HCT116 (cell line): ENCODE data around the gene NEMP1. TPM values are rescaled to one million over a fixed set of nuclear protein-coding genes. Genes with fewer than 3 reads are reported as not detected.

Experiments
- ATAC-seq: fragments of 200-7000 bp; cut with Tn5 transposase; 2 replicates; pipeline ENCODE4 v1.9.1; 2020; ENCODE audit warnings: mild to moderate bottlenecking, moderate library complexity
- BruUV-seq: library from RNA; stranded (reverse); fragments of 400-500 nt; replicated peaks from 2 replicates; lab custom pipeline; 2021; lab: Mats Ljungman, UMichigan
- CTCF ChIA-PET: fragments of 300-600 bp; sonication (Branson Sonifier 250); formaldehyde crosslinking; loops from one replicate; lab custom pipeline; 2021; ENCODE audit warnings: antibody characterized with exemption; lab: Charles Lee
- POLR2A ChIA-PET: fragments of 300-600, 350-600 bp; sonication (Branson Sonifier 250); formaldehyde crosslinking; loops from one replicate; lab custom pipeline; 2021; ENCODE audit warnings: antibody characterized with exemption; lab: Charles Lee
- RAD21 ChIA-PET, 2 experiments: fragments of 300-600 bp; sonication (Branson Sonifier 250); formaldehyde crosslinking; loops; one replicate each; lab custom pipeline; 2023; ENCODE audit warnings: low total read pairs in 2 of 2; ENCODE audit not compliant: uncharacterized antibody in 2 of 2, unreplicated experiment in 2 of 2, low non-redundant PET in 1 of 2; lab: Charles Lee
- DNase-seq: peaks from one replicate; pipeline ENCODE4 v3.0.0-alpha.2; 2010; ENCODE audit warnings: low read depth, low spot score
- H2AFZ ChIP-seq: fragments of 200-600 bp; shearing (Covaris generic), sonication (generic); 2 replicates; pipeline ENCODE4 v1.6.1; 2017; ENCODE audit warnings: low read depth, mixed run types, mixed read lengths, antibody characterized with exemption, low read length; ENCODE audit not compliant: poor library complexity, severe bottlenecking
- H3K27ac ChIP-seq: 2 replicates; pipeline ENCODE4 v1.5.1; 2012; ENCODE audit warnings: low read depth, low read length
- H3K27me3 ChIP-seq: fragments of 200-600 bp; sonication (generic); 2 replicates; pipeline ENCODE4 v1.6.1; 2016; ENCODE audit warnings: mixed run types, low read length, mixed read lengths; ENCODE audit not compliant: insufficient read depth
- H3K36me3 ChIP-seq, 2 experiments: fragments of 200-500 bp in 1 of 2; fragments of 200-600 bp in 1 of 2; sonication (Bioruptor generic) in 1 of 2; sonication (generic) in 1 of 2; 2 replicates each; pipeline versions ENCODE4 v1.5.1 to v1.6.1; 2014 to 2016; ENCODE audit warnings: low read length in 2 of 2, inconsistent platforms in 1 of 2, mixed read lengths in 1 of 2, mixed run types in 1 of 2; ENCODE audit not compliant: insufficient read depth in 2 of 2, control insufficient read depth in 1 of 2
- H3K4me1 ChIP-seq, 2 experiments: fragments of 200-600 bp in 1 of 2; sonication (generic) in 1 of 2; 2 replicates each; pipeline versions ENCODE4 v1.5.1 to v1.6.1; 2012 to 2017; ENCODE audit warnings: low read length in 2 of 2, inconsistent platforms in 1 of 2, mild to moderate bottlenecking in 1 of 2, mixed read lengths in 1 of 2, mixed run types in 1 of 2, moderate library complexity in 1 of 2; ENCODE audit not compliant: insufficient read depth in 2 of 2, control insufficient read depth in 1 of 2
- H3K4me2 ChIP-seq: fragments of 200-600 bp; sonication (generic); 2 replicates; pipeline ENCODE4 v1.6.1; 2017; ENCODE audit warnings: mixed run types, low read length, mixed read lengths
- H3K4me3 ChIP-seq, 2 experiments: fragments of 200-600 bp in 1 of 2; sonication (generic) in 1 of 2; replicated peaks in 1 of 2; 2 replicates each; pipeline ENCODE4 v1.5.1; 2011 to 2016; ENCODE audit warnings: low read length in 2 of 2, control low read depth in 1 of 2, low read depth in 1 of 2, mild to moderate bottlenecking in 1 of 2, mixed read lengths in 1 of 2, mixed run types in 1 of 2
- H3K79me2 ChIP-seq: fragments of 200-600 bp; sonication (generic); 2 replicates; pipeline ENCODE4 v1.6.1; 2017; ENCODE audit warnings: mild to moderate bottlenecking, mixed run types, low read length, moderate library complexity, mixed read lengths; ENCODE audit not compliant: insufficient read depth
- H3K9ac ChIP-seq: fragments of 200-600 bp; sonication (generic); 2 replicates; pipeline ENCODE4 v1.6.1; 2016; ENCODE audit warnings: low read length, mixed read lengths
- H3K9me2 ChIP-seq: fragments of 200-600 bp; sonication (generic), shearing (Covaris generic); 2 replicates; pipeline ENCODE4 v1.6.1; 2017; ENCODE audit warnings: mixed run types, mild to moderate bottlenecking, moderate library complexity; ENCODE audit not compliant: insufficient read depth
- H3K9me3 ChIP-seq, 2 experiments: fragments of 200-500 bp in 1 of 2; fragments of 200-600 bp in 1 of 2; sonication (Bioruptor generic) in 1 of 2; sonication (generic) in 1 of 2; 2 replicates each; pipeline ENCODE4 v1.6.1; 2014 to 2017; ENCODE audit warnings: low read length in 2 of 2, mixed read lengths in 2 of 2, inconsistent platforms in 1 of 2, low read depth in 1 of 2, mild to moderate bottlenecking in 1 of 2, mixed run types in 1 of 2, moderate library complexity in 1 of 2; ENCODE audit not compliant: control insufficient read depth in 1 of 2, insufficient read depth in 1 of 2
- H4K20me1 ChIP-seq: fragments of 200-600 bp; sonication (generic), shearing (Covaris generic); 2 replicates; pipeline ENCODE4 v1.6.1; 2017; ENCODE audit warnings: mixed run types, mild to moderate bottlenecking, moderate library complexity; ENCODE audit not compliant: insufficient read depth
- CEBPB ChIP-seq: IDR thresholded peaks from 2 replicates; pipeline ENCODE4 v1.6.1; 2012; ENCODE audit warnings: low read depth
- ELF1 ChIP-seq: IDR thresholded peaks from 2 replicates; pipeline ENCODE4 v1.6.1; 2012; ENCODE audit warnings: low read depth, borderline replicate concordance
- EZH2 ChIP-seq: fragments of 200-600 bp; sonication (generic); IDR thresholded peaks from 2 replicates; pipeline ENCODE4 v1.6.1; 2017; ENCODE audit warnings: antibody characterized with exemption, mixed run types
- EZH2phosphoT487 ChIP-seq: fragments of 200-600 bp; IDR thresholded peaks from 2 replicates; pipeline ENCODE4 v1.6.1; 2018; ENCODE audit warnings: antibody characterized with exemption, borderline replicate concordance
- FOSL1 ChIP-seq: IDR thresholded peaks from 2 replicates; pipeline ENCODE4 v1.6.1; 2012; ENCODE audit warnings: low read depth
- JUND ChIP-seq: IDR thresholded peaks from 2 replicates; pipeline ENCODE4 v1.6.1; 2012
- POLR2A ChIP-seq: IDR thresholded peaks from 2 replicates; pipeline ENCODE4 v1.7.0; 2011; ENCODE audit warnings: borderline replicate concordance; ENCODE audit not compliant: insufficient read depth, insufficient read length; ENCODE audit errors: extremely low read depth
- POLR2AphosphoS5 ChIP-seq: IDR thresholded peaks from 2 replicates; pipeline ENCODE4 v1.6.1; 2011; ENCODE audit warnings: mild to moderate bottlenecking, low read depth, low read length, moderate library complexity
- RAD21 ChIP-seq: IDR thresholded peaks from 2 replicates; pipeline ENCODE4 v1.6.1; 2012; ENCODE audit warnings: low read depth, mild to moderate bottlenecking
- SP1 ChIP-seq: IDR thresholded peaks from 2 replicates; pipeline ENCODE4 v1.6.1; 2012; ENCODE audit warnings: low read depth
- SRF ChIP-seq: IDR thresholded peaks from 2 replicates; pipeline ENCODE4 v1.6.1; 2012; ENCODE audit warnings: low read depth
- YY1 ChIP-seq: IDR thresholded peaks from 2 replicates; pipeline ENCODE4 v1.6.1; 2011; ENCODE audit warnings: low read length, low read depth, moderate library complexity, mild to moderate bottlenecking; ENCODE audit not compliant: insufficient replicate concordance; ENCODE audit errors: extremely low read depth
- ZFX ChIP-seq: fragments of 450-650 bp; IDR thresholded peaks from 2 replicates; pipeline ENCODE4 v1.6.1; 2017
- ZNF274 ChIP-seq: fragments of 200-500 bp; sonication (Bioruptor generic); IDR thresholded peaks from 2 replicates; pipeline ENCODE4 v1.6.1; 2014; ENCODE audit warnings: mild to moderate bottlenecking, low read depth, low read length, inconsistent platforms
- intact Hi-C: fragments of 100-400 bp; cut with micrococcal nuclease; formaldehyde crosslinking; loops from 2 replicates; pipeline ENCODE4 v1.10.0; 2022
- total RNA-seq: library from RNA; stranded (reverse); gene quantifications from one replicate; pipeline ENCODE4 v1.2.1, GENCODE V29; 2021; ENCODE audit not compliant: unreplicated experiment
- TF ChIP-seq, protein P1 (sequence below), 3 experiments: fragments of 200-600 bp in 1 of 3; sonication (generic) in 1 of 3; IDR thresholded peaks in 2 of 3; conservative IDR thresholded peaks in 1 of 3; 2 replicates each; pipeline ENCODE4 v1.5.1; 2012 to 2017; ENCODE audit warnings: low read depth in 2 of 3, low read length in 2 of 3, antibody characterized with exemption in 1 of 3, borderline replicate concordance in 1 of 3, control low read depth in 1 of 3, mild to moderate bottlenecking in 1 of 3, mixed read lengths in 1 of 3, mixed run types in 1 of 3, moderate library complexity in 1 of 3; ENCODE audit not compliant: insufficient read depth in 1 of 3
- TF ChIP-seq, protein P2 (sequence below): IDR thresholded peaks from 2 replicates; pipeline ENCODE4 v1.6.1; 2012
- TF ChIP-seq, protein P3 (sequence below): IDR thresholded peaks from 2 replicates; pipeline ENCODE4 v1.6.1; 2012; ENCODE audit warnings: low read depth

NEMP1 gene
- total RNA-seq, 1 experiment from 2014 or later: 35.2 TPM

DNA sequence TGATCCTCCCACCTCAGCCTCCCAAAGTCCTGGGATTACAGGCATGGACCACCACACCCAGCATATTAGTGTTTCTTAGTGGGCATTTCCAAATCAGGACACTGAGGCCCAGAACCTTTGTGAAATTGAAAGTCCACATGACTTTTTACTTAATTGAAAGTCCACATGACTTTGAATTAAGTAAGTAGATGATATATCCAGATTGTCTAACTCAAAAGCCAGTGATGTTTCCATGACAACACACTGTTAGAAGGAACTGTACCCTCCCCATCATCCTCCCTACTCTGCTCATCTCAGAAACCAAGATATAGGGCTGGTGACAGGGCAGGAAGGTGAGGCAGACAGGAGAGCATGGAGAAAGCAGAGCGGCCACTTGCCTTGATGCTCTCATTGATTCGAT, 35.9 kb downstream of the NEMP1 start:
- no peaks in the 10 kb centered on the region for H3K36me3 ChIP-seq
- BruUV-seq: no TSS peak
- POLR2A ChIA-PET: no interaction called here
- no peaks in the 10 kb centered on the region for H3K9me3 ChIP-seq
- ATAC-seq: no peak
- TF ChIP-seq ZNF274: no peak
- no peak for TF ChIP-seq FOSL1
- TF ChIP-seq JUND: no peak
- TF ChIP-seq, protein P1, sequence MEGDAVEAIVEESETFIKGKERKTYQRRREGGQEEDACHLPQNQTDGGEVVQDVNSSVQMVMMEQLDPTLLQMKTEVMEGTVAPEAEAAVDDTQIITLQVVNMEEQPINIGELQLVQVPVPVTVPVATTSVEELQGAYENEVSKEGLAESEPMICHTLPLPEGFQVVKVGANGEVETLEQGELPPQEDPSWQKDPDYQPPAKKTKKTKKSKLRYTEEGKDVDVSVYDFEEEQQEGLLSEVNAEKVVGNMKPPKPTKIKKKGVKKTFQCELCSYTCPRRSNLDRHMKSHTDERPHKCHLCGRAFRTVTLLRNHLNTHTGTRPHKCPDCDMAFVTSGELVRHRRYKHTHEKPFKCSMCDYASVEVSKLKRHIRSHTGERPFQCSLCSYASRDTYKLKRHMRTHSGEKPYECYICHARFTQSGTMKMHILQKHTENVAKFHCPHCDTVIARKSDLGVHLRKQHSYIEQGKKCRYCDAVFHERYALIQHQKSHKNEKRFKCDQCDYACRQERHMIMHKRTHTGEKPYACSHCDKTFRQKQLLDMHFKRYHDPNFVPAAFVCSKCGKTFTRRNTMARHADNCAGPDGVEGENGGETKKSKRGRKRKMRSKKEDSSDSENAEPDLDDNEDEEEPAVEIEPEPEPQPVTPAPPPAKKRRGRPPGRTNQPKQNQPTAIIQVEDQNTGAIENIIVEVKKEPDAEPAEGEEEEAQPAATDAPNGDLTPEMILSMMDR (IDR thresholded peaks at IDR 0.05 in 2 of 3, conservative IDR thresholded peaks at IDR 0.05 in 1 of 3; ENCODE audit: borderline replicate concordance in 1 of 3, insufficient read depth in 1 of 3, low read depth in 2 of 3, low read length in 2 of 3): no peak
- no peak for TF ChIP-seq ZFX
- TF ChIP-seq RAD21: no peak
- TF ChIP-seq, all 23 proteins: peak for 0
- DNase-seq: no peak
- ChIA-PET CTCF (no interaction called here), RAD21 (no interaction called here)
- Histone ChIP-seq H3K9ac (no peak overlapping the region), H3K79me2 (no peaks in the 10 kb centered on the region), H3K9me2 (no peaks in the 10 kb centered on the region), H3K27ac (no peak overlapping the region), H3K27me3 (peaks cover 20% of the 10 kb centered on the region; the same call in 1 of the 2 replicates), H4K20me1 (no peaks in the 10 kb centered on the region), H3K4me1 (peaks cover 0 to 3% of the 10 kb centered on the region in 2 experiments; a peak in 1 of 4 replicates), H3K4me3 (no peak overlapping the region), H3K4me2 (no peak overlapping the region), H2AFZ (no peak overlapping the region)
- intact Hi-C loops: no loop called here

DNA sequence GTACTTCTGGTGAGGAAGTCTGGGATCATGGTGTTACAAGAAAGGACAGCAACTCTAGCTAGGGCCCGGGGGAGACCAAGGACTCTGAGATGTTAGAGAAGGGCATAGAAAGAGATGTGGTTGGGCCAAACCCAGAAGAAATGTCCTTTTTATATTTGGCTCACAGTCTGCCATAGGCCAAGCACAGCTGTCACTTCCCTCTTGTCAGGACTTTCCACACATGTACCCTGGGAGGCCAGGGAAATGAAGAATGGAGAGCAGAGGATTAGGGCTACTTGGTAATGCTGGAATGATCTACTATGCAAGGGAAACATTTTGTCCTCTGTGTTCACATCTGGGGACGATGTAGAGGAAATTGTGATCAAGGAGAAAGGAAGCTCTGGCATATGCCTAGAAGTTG, 37.8 kb downstream of the NEMP1 start:
- H3K9me2 ChIP-seq: no peaks in the 10 kb centered on the region
- H3K36me3 ChIP-seq: no peaks in the 10 kb centered on the region
- no peak overlapping the region for H3K4me3 ChIP-seq
- POLR2A ChIA-PET: interaction anchor here (1.4 kb wide), 1 partner anchor 9 kb away, joined by 3 read pairs; no protein-coding TSS in a partner anchor
- DNase-seq: no peak
- intact Hi-C loops: no loop called here
- no peaks in the 10 kb centered on the region for H4K20me1 ChIP-seq
- H3K9me3 ChIP-seq: no peaks in the 10 kb centered on the region
- H3K4me2 ChIP-seq: no peak overlapping the region
- RAD21 ChIA-PET: no interaction called here
- H3K27me3 ChIP-seq: peaks cover 20% of the 10 kb centered on the region; the same call in 1 of the 2 replicates
- no peaks in the 10 kb centered on the region for H3K4me1 ChIP-seq
- no peak overlapping the region for H3K27ac ChIP-seq
- H3K9ac ChIP-seq: no peak overlapping the region
- CTCF ChIA-PET: interaction anchor here (1.0 to 1.9 kb wide), 3 partner anchors 9 to 142 kb away, joined by 3 to 4 read pairs (median 3); partner anchors contain the start of gene MYO1A
- no peak overlapping the region for H2AFZ ChIP-seq
- no peak for ATAC-seq
- H3K79me2 ChIP-seq: no peaks in the 10 kb centered on the region
- BruUV-seq: no TSS peak
- TF ChIP-seq JUND (no peak), EZH2phosphoT487 (no peak), ZFX (no peak), YY1 (no peak), SRF (no peak), SP1 (no peak), EZH2 (no peak), FOSL1 (no peak), ELF1 (no peak), CEBPB (no peak), POLR2AphosphoS5 (no peak), POLR2A (no peak)
- TF ChIP-seq, protein P2, sequence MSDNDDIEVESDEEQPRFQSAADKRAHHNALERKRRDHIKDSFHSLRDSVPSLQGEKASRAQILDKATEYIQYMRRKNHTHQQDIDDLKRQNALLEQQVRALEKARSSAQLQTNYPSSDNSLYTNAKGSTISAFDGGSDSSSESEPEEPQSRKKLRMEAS: no peak
- TF ChIP-seq, protein P3, sequence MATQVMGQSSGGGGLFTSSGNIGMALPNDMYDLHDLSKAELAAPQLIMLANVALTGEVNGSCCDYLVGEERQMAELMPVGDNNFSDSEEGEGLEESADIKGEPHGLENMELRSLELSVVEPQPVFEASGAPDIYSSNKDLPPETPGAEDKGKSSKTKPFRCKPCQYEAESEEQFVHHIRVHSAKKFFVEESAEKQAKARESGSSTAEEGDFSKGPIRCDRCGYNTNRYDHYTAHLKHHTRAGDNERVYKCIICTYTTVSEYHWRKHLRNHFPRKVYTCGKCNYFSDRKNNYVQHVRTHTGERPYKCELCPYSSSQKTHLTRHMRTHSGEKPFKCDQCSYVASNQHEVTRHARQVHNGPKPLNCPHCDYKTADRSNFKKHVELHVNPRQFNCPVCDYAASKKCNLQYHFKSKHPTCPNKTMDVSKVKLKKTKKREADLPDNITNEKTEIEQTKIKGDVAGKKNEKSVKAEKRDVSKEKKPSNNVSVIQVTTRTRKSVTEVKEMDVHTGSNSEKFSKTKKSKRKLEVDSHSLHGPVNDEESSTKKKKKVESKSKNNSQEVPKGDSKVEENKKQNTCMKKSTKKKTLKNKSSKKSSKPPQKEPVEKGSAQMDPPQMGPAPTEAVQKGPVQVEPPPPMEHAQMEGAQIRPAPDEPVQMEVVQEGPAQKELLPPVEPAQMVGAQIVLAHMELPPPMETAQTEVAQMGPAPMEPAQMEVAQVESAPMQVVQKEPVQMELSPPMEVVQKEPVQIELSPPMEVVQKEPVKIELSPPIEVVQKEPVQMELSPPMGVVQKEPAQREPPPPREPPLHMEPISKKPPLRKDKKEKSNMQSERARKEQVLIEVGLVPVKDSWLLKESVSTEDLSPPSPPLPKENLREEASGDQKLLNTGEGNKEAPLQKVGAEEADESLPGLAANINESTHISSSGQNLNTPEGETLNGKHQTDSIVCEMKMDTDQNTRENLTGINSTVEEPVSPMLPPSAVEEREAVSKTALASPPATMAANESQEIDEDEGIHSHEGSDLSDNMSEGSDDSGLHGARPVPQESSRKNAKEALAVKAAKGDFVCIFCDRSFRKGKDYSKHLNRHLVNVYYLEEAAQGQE: no peak
